SHP77 treated with DMSO at 0.1 percent for 48 hours (cell line): Measurements from ENCODE around the gene MSS51.
A peak's percentile ranks its signal among the peaks of the same experiment; 100 is the strongest.
"Not testable (repeated sequence)": the region's sequence is repeated elsewhere in the genome, so short reads cannot be mapped to it uniquely, and the experiment has no call there.

Experiments
- DNase-seq: peaks from one replicate; lab custom pipeline; 2025; lab: John Stamatoyannopoulos, UW

The MSS51 gene

GRCh38 chr10:73414230-73414945 lies 19.0 kb downstream of the MSS51 start:
- DNase-seq = no peak

- DNase-seq = peak; percentile 17
Measured at GRCh38 chr10:73413528-73414229, 19.7 kb downstream of the MSS51 start, which contains the start of gene ANXA7. TSS of gene ANXA7 (minus strand) at chr10:73414058. CDS start at chr10:73400856, 13,202 bp downstream.

GRCh38 chr10:73413108-73413527 lies 20.2 kb downstream of the MSS51 start:
- DNase-seq = peak; percentile 31

- DNase-seq = no peak
Measured at GRCh38 chr10:73410897-73411296, 22.5 kb downstream of the MSS51 start.

GRCh38 chr10:73408978-73409521 lies 24.3 kb downstream of the MSS51 start:
- no peak for DNase-seq

- no peak for DNase-seq
Measured at GRCh38 chr10:73408061-73408460, 25.3 kb downstream of the MSS51 start.

- no peak for DNase-seq
Measured at GRCh38 chr10:73407495-73407894, 25.9 kb downstream of the MSS51 start.

- DNase-seq = no peak
Measured at GRCh38 chr10:73406846-73407245, 26.5 kb downstream of the MSS51 start.

- DNase-seq = no peak
Measured at GRCh38 chr10:73405556-73405955, 27.8 kb downstream of the MSS51 start.

- DNase-seq = no peak
Measured at GRCh38 chr10:73404690-73405089, 28.7 kb downstream of the MSS51 start.

GRCh38 chr10:73401636-73402035 lies 31.7 kb downstream of the MSS51 start:
- DNase-seq = no peak

GRCh38 chr10:73399063-73399462 lies 34.3 kb downstream of the MSS51 start:
- no peak for DNase-seq

GRCh38 chr10:73398024-73398423 lies 35.3 kb downstream of the MSS51 start:
- DNase-seq = no peak

- not testable (repeated sequence) for DNase-seq
Measured at GRCh38 chr10:73394325-73394724, 39.0 kb downstream of the MSS51 start.

GRCh38 chr10:73388228-73388627 lies 45.1 kb downstream of the MSS51 start:
- no peak for DNase-seq

GRCh38 chr10:73386583-73386982 lies 46.8 kb downstream of the MSS51 start:
- no peak for DNase-seq

- no peak for DNase-seq
Measured at GRCh38 chr10:73379064-73379748, 54.2 kb downstream of the MSS51 start.

GRCh38 chr10:73376679-73377078 lies 56.7 kb downstream of the MSS51 start:
- no peak for DNase-seq
